HG02870 (cell line): Measurements from ENCODE around the gene HS6ST3.
"Not testable (repeated sequence)": the region's sequence is repeated elsewhere in the genome, so short reads cannot be mapped to it uniquely, and the experiment has no call there.

ENCODE experiments used
- ATAC-seq: cut with Tn5 transposase; IDR thresholded peaks from one replicate; pipeline ENCODE4 v1.9.1; 2021; ENCODE audit warnings: mild to moderate bottlenecking, moderate library complexity; ENCODE audit not compliant: unreplicated experiment

Gene HS6ST3

DNA sequence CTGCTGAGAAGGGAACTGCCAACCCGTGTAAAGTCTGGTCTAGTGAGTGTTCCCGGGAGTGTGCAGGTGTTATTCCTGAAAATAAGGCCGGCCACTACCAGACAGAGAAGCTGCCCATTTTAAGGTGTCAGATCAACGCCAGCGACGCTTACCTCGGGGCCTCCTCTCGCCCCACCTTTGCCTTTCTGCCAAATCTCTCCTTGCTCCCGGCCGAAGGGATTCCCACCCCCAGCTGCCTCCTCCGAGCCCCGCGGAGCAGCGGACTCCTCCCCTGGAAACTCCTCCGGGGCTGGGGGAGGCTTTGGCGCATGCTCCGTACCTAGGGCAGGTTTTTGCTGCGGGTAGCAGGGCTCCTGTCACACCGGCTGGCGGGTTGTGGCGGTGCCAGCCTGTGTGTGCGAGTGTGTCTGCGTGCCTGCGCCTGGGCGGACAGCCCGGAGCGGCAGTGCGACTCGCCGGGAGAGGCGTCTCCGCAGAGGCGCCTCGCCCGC, at the start of gene HS6ST3:
TSS of gene HS6ST3 (plus strand) at position 359 of the 491 bp plus-strand sequence.
- ATAC-seq, result no peak

DNA sequence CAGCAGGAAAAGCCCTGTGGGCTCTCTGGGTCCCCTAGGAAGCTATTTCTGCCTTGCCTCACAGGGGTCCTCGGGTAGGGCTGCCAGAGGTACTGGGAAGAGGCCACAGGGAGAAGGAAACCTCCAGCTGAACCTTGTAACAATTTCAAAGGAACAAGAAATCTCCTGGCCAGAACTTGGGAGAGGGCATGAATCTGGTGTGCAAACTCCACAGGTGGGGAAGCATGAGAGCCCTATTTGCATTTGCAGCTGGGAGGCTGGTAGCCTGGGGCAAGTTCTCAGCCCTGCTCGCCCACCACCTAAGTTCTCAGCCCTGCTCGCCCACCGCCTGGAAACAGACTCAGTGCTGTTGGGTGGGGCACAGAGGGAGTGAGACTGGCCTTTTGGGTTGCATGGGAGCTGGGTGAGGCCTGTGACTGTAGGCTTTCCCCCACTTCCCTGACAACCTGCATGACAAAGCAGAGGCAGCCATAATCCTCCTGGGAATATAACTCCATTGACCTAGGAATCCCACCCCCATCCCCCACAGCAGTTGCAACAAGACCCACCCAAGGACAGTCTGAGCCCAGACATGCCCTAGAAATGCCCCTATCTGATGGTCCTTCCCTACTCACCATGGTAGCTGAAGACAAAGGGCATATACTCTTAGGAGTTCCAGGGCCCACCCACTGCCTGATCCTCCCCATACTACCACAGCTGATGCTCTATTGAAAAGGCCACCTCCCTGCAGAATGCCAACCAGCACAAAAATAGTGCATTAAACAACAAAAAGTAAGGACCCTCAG, 48.4 kb upstream of the HS6ST3 start:
- no peak for ATAC-seq

DNA sequence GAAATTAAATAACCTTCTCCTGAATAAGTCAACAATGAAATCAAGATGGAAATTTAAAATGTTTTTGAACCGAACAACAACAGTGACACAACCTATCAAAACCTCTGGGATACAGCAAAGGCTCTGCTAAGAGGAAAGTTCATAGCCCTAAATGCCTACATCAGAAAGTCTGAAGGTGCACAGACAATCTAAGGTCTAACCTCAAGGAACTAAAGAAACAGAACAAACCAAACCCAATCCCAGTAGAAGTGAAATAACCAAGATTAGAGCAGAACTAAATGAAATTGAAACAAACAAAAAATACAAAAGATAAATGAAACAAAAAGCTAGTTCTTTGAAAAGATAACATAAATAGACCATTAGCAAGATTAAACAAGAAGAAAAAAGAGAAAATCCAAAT, 45.7 kb upstream of the HS6ST3 start:
- ATAC-seq, result peak; percentile 55

DNA sequence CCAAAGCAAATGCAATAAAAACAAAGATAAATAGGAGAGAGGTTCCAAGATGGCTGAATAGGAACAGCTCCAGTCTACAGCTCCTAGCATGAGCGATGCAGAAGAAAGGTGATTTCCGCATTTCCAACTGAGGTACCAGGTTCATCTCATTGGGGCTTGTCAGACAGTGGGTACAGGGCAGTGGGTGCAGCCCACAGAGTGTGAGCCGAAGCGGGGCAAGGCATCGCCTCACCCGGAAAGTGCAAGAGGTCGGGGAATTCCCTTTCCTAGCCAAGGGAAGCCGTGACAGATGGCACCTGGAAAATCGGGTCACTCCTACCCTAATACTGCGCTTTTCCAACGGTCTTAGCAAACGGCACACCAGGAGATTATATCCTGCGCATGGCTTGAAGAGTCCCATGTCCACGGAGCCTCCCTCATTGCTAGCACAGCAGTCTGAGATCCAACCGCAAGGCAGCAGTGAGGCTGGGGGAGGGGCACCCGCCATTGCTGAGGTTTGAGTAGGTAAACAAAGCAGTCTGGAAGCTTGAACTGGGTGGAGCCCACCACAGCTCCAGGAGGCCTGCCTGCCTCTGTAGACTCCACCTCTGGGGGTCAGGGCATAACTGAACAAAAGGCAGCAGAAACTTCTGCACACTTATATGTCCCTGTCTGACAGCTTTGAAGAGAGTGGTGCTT, 43.3 kb upstream of the HS6ST3 start:
- not testable (repeated sequence) for ATAC-seq

DNA sequence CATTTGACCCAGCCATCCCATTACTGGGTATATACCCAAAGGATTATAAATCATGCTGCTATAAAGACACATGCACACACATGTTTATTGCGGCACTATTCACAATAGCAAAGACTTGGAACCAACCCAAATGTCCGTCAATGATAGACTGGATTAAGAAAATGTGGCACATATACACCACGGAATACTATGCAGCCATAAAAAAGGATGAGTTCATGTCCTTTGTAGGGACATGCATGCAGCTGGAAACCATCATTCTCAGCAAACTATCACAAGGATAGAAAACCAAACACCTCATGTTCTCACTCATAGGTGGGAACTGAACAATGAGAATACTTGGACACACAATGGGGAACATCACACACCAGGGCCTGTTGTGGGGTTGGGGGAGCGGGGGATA, 39.0 kb upstream of the HS6ST3 start:
- not testable (repeated sequence) for ATAC-seq

DNA sequence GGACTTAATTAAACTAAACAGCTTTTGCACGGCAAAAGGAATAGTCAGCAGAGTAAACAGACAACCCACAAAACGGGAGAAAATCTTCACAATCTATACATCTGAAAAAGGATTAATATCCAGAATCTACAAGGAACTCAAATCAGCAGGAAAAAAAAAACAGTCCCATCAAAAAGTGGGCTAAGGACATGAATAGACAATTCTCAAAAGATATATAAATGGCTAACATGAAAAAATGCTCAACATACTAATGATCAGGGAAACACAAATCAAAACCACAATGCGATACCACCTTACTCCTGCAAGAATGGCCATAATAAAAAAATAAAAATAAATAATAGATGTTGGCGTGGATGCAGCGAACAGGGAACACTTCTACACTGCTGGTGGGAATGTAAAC, 38.4 kb upstream of the HS6ST3 start:
- not testable (repeated sequence) for ATAC-seq

DNA sequence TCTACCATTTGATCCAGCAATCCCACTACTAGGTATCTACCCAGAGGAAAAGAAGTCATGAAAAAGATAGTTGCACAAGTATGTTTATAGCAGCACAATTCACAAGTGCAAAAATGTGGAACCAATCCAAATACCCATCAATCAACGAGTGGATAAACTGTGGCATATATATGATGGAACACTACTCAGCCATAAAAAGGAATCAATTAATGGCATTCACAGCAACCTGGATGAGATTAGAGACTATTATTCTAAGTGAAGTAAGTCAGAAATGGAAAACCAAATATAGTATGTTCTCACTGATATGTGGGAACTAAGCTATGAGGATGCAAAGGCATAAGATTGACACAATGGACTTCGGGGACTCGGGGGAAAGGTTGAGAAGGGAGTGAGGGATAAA, 38.0 kb upstream of the HS6ST3 start:
- ATAC-seq, result not testable (repeated sequence)

DNA sequence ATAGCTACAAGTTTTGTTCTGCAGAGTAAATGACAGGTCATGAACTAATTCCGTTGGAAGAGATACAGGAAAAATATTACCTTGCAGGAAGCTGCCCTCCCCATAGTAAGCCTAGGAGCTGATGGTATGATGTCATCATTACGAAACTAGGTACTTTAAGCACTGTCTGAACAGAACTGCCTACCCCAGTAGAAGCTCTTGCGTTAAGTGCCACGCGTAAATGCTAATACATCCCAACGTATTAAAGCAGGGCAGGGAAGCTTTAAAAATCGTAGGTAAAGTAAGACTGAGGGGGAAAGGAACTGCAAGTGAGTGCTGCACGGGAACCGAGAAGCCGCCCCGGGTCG, 37.3 kb upstream of the HS6ST3 start:
- ATAC-seq, result peak; percentile 61

DNA sequence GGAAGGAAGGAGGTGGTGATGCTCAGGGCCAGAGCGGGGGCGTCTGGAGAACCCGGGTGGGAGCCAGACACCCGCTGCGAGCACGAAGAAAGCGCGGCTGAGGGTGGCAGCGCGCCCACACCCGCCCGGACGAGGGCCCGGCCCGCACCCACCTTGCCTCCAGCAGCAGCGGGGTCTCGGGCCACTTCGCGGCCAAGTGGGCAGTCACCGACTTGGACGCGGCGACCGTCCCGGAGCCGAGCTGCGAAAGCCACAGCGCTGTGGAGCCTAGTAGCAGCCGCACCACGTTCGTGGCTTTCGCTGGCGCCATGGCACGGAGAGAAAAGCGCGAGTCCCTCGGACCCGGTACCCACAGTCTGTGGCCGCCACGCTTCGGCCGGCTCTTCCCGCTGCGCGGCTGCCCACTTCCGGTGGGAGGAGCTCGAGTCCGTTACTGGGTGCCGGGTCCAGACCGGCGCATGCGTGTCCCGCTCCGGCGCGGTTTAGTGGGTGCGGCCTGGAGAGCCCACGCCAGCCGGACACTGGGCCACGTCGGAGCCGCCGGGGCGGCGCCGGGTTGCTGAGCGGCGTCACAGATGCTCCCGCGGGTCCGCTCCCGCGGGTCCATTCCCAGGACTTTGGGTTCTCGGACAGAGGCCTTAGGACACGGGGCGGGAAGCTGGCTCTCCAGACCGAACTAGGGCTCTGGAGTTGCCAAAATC, 36.8 kb upstream of the HS6ST3 start, which contains the start of gene UGGT2:
TSS of gene UGGT2 (minus strand) at position 399 of the 701 bp plus-strand sequence. CDS start at position 310, 89 bp downstream.
- ATAC-seq, result peak; percentile 92

DNA sequence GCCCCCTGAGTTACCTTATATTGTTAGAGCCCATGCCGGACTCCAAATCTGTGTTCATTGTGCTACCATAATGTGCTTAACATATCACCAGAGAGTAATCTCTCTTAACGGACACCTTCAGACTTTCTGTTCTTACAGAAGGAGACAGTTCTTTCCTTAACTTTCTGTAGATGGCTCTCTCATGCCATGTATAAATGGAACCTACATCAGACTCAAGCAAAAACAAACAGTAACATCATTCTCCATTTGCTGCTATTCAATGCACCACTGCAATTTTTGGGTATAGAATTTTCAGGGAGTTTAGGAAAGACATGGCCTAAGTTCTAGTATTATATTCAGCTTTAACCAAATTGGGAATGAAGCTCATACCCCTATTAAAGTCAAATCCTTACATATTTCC, 24.1 kb upstream of the HS6ST3 start:
- ATAC-seq, result no peak

DNA sequence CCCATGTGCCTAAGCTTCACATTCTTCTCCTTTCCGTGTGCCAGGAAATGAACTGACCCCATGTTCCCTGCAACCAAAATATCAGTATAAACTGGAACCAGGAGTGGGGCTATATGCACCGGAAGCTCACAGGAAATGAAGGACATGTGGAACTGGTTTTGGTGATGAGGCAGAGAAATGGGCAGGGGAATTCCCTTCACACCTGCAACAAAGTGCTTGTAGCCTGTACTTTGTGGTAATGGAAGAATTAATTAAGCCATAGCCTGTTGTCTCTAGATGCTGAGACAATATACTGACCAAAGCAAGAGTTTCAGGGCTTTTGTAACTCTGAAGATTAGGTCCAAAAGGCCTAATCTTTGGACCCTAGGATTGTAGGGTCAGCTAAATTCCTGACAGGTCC, 21.2 kb upstream of the HS6ST3 start:
- no peak for ATAC-seq

DNA sequence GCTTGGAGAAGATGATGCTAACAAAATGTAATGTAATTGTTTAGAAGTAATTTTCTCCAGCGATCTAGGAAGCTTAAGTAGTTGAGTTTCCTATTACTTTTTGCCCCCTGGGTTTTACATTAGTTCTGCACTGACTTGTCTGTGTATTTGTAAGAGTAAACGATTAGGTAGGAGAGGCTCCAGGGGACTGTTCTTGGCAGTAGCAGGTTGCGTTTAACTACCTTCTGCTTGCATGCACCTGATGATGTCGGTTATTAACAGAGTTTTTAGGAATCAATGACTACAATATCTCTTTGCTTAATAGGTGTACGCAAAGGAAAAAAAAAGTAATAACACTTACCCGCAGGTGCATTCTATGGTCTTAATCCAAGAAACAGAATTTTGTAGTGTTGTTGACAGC, 18.4 kb upstream of the HS6ST3 start:
- no peak for ATAC-seq

DNA sequence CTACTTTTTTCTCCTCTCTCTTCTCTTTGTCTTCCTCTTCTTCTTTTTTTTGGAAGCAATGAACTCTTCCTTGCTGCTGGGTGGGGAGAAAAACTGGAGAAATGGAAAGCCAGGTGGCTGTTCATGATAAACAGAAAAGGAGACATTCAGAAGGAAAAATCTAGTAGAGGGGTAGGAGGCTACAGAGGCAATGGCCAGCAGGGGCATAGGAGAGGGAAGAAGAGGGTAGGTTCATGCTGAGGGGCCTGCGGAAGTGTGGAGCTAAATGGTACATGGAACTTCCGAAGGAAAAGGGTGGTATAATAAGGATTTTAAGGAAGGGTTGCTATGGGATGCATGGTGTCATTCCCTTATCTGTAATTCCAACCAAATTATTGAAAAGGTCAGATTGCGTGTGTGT, 17.5 kb upstream of the HS6ST3 start:
- no peak for ATAC-seq

DNA sequence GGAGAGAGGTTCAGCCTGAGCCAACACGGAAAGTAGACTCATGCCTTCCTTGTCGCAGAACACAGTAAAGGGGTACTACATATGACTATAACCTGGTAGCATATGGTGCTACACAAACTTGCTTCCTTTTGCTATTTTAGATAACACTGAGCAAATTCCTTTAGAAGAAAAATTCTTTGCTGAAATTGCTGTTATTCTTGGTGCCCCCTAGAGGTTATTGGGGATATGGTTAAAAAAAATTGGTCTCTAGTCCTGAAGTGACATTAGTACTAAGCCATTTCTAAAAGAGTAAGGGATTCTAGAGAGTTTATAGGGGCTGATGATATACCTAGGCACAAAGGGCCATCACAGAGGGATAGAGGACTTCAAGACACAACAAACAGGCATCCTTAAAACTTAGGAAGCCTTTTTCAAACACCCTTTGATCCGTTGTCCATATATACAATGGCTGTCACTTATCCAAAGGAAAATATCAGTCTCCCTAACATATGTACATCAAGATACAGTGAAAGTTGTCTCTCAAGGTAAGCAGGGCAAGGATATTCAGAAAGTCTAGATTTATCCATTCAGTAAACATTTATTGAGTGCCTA, 13.9 kb upstream of the HS6ST3 start:
- ATAC-seq, result peak; percentile 67

DNA sequence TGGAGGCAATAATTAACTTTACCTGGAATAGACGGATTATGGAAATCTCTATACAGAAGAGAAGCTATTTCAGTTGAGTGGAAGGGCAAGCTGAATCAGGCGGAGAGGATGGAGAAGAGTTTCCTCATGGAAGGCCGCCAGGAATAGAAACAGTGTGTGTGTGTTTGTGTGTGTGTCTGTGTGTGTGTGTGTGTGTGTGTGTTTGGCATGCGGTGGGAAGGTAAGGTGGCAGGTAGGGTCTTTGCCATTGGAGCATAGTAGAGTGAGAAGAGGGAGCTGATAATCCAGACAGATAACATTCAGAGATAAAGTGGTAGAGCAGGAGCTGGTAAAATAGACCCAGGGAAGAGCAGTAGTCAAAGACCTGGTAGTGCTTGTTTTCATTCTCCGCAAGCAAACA, 9.2 kb upstream of the HS6ST3 start:
- no peak for ATAC-seq

DNA sequence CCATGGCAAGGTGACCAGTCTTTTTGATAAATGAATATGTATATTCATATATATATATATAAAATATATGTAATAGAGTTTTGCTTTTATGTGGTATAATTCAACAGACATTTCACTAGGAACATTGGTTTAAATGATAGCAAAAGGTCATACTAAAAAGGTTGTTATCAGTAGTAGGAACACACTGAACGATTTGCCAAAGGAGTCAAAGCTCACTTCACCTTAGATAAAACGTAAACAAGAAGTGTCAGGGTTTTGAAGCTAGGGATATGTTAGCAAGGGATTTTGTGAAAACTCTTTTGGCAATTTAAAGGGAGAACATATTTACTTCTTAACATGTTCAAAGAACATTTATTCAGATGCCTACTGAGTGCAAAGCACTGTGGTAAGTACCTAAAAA, 8.0 kb upstream of the HS6ST3 start:
- no peak for ATAC-seq

DNA sequence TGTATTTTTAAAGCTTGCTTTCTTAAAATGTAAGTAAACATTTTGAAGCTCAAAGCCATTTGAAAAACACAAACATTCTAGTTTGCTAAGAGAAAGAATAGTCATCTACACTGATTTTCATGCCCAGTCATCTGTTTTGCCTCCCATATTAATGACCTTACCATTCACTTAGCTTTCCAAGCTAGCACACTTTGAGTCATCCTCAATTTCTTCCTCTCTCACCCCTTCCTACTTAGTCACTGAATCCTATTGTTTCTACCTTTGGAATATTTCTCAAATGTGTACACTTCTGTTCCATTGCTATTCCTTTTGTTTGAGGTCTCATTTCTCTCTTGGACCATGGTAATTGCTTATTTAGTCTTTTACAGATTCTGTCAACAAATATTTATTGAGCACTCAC, 7.3 kb upstream of the HS6ST3 start:
- ATAC-seq, result no peak

DNA sequence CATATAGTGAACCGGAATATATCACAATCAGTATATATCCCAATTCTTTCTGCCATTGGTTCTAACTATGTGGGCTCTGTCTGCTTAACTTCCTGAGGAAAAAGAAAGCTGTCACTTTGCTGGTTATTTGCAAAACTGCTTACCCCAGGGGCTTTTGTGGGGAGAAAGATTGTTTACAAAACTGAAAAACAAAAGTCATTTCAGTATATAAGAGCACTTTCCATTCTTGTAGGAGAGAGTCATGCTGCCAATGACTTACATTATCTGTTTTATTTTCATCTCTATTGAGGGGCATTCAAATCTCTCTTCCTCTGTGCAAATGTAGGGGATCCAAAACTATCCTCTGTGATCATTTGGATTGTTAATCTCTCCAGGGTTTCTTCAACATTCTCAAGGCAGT, 3.2 kb upstream of the HS6ST3 start:
- no peak for ATAC-seq

DNA sequence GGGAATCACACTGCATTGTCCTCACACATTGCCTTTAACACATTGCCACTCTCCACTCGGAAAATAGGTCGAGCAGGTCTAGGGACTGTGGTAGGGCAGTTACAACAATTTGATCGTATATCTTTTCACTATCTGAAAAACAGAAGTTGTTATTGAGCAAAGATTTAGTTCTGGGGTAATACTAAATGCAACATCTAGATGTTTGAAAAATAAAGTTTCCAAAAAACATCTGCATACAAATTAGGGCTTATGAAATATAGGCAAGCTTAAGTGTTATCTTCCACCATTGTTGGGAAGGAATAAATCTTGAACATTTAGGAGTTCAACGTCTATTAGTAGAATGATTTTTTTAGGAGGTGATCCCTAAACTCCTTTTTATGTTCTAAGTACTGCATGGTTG, 768 bp upstream of the HS6ST3 start:
- ATAC-seq, result no peak

DNA sequence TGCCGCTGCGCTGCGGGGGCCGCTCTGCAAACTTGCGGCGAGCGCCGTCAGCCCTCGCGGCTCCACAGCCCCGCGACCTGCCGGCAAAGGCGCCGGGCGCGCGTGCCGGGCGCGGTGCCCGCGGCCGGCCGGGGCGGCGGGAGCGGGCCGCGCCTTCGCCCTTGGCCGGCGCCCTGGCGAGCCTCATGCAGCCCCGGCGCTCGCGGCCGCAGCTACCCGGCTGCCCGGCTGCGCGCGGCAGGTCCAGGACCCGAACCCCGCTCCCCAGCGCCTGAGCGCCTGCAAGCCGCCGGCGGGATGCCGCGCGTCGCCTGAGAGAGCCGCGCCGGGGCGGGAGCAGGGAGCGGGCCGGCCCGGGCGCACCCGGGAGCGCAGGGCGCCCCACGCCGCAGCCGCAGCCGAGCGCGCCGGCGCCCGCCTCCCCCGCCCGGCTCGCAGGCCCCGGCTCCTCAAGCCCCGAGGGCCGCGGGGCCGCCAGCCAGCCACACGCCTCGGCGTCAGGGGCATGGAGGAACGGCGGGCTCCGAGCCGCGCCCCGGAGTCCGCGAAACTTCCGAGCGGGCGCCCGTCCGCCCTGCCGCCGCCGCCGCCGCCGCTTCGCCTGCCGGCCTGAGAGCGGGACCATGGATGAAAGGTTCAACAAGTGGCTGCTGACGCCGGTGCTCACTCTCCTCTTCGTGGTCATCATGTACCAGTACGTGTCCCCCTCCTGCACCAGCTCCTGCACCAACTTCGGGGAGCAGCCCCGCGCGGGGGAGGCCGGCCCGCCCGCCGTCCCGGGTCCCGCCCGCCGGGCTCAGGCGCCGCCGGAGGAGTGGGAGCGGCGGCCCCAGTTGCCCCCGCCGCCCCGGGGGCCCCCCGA, 564 bp downstream of the HS6ST3 start:
- ATAC-seq, result no peak
